Measurements from ENCODE around the gene ZBTB16. TPM values are rescaled to one million over a fixed set of nuclear protein-coding genes. Genes with fewer than 3 reads are reported as not detected.

Gene ZBTB16
- total and polyA plus RNA-seq, 7 donors = 9.9 to 197 (median 99.5) TPM

- Histone ChIP-seq H3K9me3 (no peaks in the 10 kb centered on the region), H3K27ac (no peak overlapping the region), H3K4me1 (peaks cover 0 to 83% (median 81%) of the 10 kb centered on the region in 4 donors), H3K4me3 (no peak overlapping the region), H3K27me3 (no peaks in the 10 kb centered on the region), H3K36me3 (peaks cover 0 to 20% (median under 1%) of the 10 kb centered on the region in 4 donors)
- intact Hi-C loops (cut with DNase I) = no loop called here
- DNase-seq = peak; percentile 54
- peak in 1 of 4 donors; percentile 21 for TF ChIP-seq POLR2AphosphoS5 (IDR thresholded peaks at IDR 0.05)
- no peak for TF ChIP-seq EP300 (IDR thresholded peaks at IDR 0.05)
- no peak for TF ChIP-seq CTCF (IDR thresholded peaks at IDR 0.05)
- no peak for TF ChIP-seq POLR2A (IDR thresholded peaks at IDR 0.05)
- WGBS, 2 donors = 53 to 81% methylated on average over 5 of the region's 5 CpGs
Observed at GRCh38 chr11:114099392-114100178, 40.1 kb downstream of the ZBTB16 start.

GRCh38 chr11:114102993-114103896, 43.7 kb downstream of the ZBTB16 start:
- intact Hi-C loops (cut with DNase I) = no loop called here
- H3K4me1 ChIP-seq = peaks cover 0 to 96% (median 82%) of the 10 kb centered on the region in 4 donors
- H3K4me3 ChIP-seq = no peak overlapping the region
- no peaks in the 10 kb centered on the region for H3K9me3 ChIP-seq
- H3K27ac ChIP-seq = no peak overlapping the region
- no peak for TF ChIP-seq POLR2A (IDR thresholded peaks at IDR 0.05)
- no peak for TF ChIP-seq CTCF (IDR thresholded peaks at IDR 0.05)
- TF ChIP-seq EP300 (IDR thresholded peaks at IDR 0.05) = no peak
- no peak for TF ChIP-seq POLR2AphosphoS5 (IDR thresholded peaks at IDR 0.05)
- 66 to 89% methylated on average over 13 of the region's 13 CpGs for WGBS, 2 donors
- peaks cover 0 to 34% (median 2%) of the 10 kb centered on the region in 4 donors for H3K36me3 ChIP-seq
- no peaks in the 10 kb centered on the region for H3K27me3 ChIP-seq
- DNase-seq = peak; percentile 41

GRCh38 chr11:114105611-114106010, 46.1 kb downstream of the ZBTB16 start:
- H3K27me3 ChIP-seq = no peaks in the 10 kb centered on the region
- no peak overlapping the region for H3K27ac ChIP-seq
- peaks cover 0 to 98% (median 89%) of the 10 kb centered on the region in 4 donors for H3K4me1 ChIP-seq
- no peak overlapping the region for H3K4me3 ChIP-seq
- intact Hi-C loops (cut with DNase I) = no loop called here
- WGBS, 2 donors = 65 to 71% methylated on average over 3 of the region's 3 CpGs
- DNase-seq = no peak
- TF ChIP-seq EP300 (IDR thresholded peaks at IDR 0.05) = no peak
- no peak for TF ChIP-seq POLR2A (IDR thresholded peaks at IDR 0.05)
- TF ChIP-seq CTCF (IDR thresholded peaks at IDR 0.05) = no peak
- TF ChIP-seq POLR2AphosphoS5 (IDR thresholded peaks at IDR 0.05) = no peak
- no peaks in the 10 kb centered on the region for H3K9me3 ChIP-seq
- peaks cover 0 to 34% (median 2%) of the 10 kb centered on the region in 4 donors for H3K36me3 ChIP-seq

GRCh38 chr11:114106047-114106446, 46.5 kb downstream of the ZBTB16 start:
- TF ChIP-seq POLR2A (IDR thresholded peaks at IDR 0.05) (no peak), EP300 (IDR thresholded peaks at IDR 0.05) (no peak)
- 84 to 90% methylated on average over 8 of the region's 8 CpGs for WGBS, 2 donors
- peaks cover 0 to 34% (median 2%) of the 10 kb centered on the region in 4 donors for H3K36me3 ChIP-seq
- DNase-seq = peak; percentile 43
- peaks cover 0 to 98% (median 90%) of the 10 kb centered on the region in 4 donors for H3K4me1 ChIP-seq
- H3K27ac ChIP-seq = no peak overlapping the region
- H3K9me3 ChIP-seq = no peaks in the 10 kb centered on the region
- H3K4me3 ChIP-seq = no peak overlapping the region
- H3K27me3 ChIP-seq = no peaks in the 10 kb centered on the region
- intact Hi-C loops (cut with DNase I) = no loop called here

- intact Hi-C loops (cut with DNase I) = no loop called here
- WGBS, 2 donors = 94% methylated on average over 6 of the region's 6 CpGs
- no peak overlapping the region for H3K4me3 ChIP-seq
- H3K36me3 ChIP-seq = peaks cover 0 to 31% (median 2%) of the 10 kb centered on the region in 4 donors
- H3K27ac ChIP-seq = no peak overlapping the region
- H3K4me1 ChIP-seq = peaks cover 0 to 98% (median 90%) of the 10 kb centered on the region in 4 donors
- no peaks in the 10 kb centered on the region for H3K9me3 ChIP-seq
- no peaks in the 10 kb centered on the region for H3K27me3 ChIP-seq
- no peak for TF ChIP-seq CTCF (IDR thresholded peaks at IDR 0.05)
- no peak for TF ChIP-seq POLR2AphosphoS5 (IDR thresholded peaks at IDR 0.05)
- DNase-seq = peak; percentile 40
Observed at GRCh38 chr11:114106986-114107385, 47.5 kb downstream of the ZBTB16 start.

All from sigmoid colon (tissue), 7 donors.